H1 (cell line): ENCODE data around the gene POU4F1. TPM values are rescaled to one million over a fixed set of nuclear protein-coding genes. Genes with fewer than 3 reads are reported as not detected.
A peak's percentile ranks its signal among the peaks of the same experiment; 100 is the strongest.

Experiments used
- CHD1 ChIP-seq: IDR thresholded peaks from 2 replicates; pipeline ENCODE4 v1.6.1; 2012; ENCODE audit warnings: low read depth, low read length, improper control_type of control experiment
- CHD7 ChIP-seq: fragments of 300-600 bp; sonication (generic); IDR thresholded peaks from 2 replicates; pipeline ENCODE4 v1.7.1; 2012; ENCODE audit warnings: low read length, moderate library complexity, mild to moderate bottlenecking, inconsistent platforms; ENCODE audit not compliant: insufficient replicate concordance
- EP300 ChIP-seq, 2 experiments: IDR thresholded peaks; 1 replicate in 1 of 2; 2 replicates in 1 of 2; pipeline ENCODE4 v1.6.1; 2011 to 2012; ENCODE audit warnings: low read depth in 2 of 2, low read length in 2 of 2, mild to moderate bottlenecking in 2 of 2, borderline replicate concordance in 1 of 2, inconsistent platforms in 1 of 2, moderate library complexity in 1 of 2
- MAX ChIP-seq: IDR thresholded peaks from 2 replicates; pipeline ENCODE4 v1.6.1; 2012; ENCODE audit warnings: inconsistent platforms
- RXRA ChIP-seq: IDR thresholded peaks from 2 replicates; pipeline ENCODE4 v1.6.1; 2011; ENCODE audit warnings: low read depth, mild to moderate bottlenecking, low read length, moderate library complexity; ENCODE audit not compliant: insufficient read depth
- SP4 ChIP-seq: IDR thresholded peaks from 2 replicates; pipeline ENCODE4 v1.6.1; 2012; ENCODE audit warnings: low read length, inconsistent platforms
- YY1 ChIP-seq: IDR thresholded peaks from 2 replicates; pipeline ENCODE4 v1.6.1; 2011; ENCODE audit warnings: low read depth, mild to moderate bottlenecking, low read length
- polyA plus RNA-seq, 7 experiments: library from polyadenylated mRNA; depleted of rRNA in 3 of 7; stranded (reverse) in 5 of 7; unstranded in 2 of 7; fragments of >200 nt in 5 of 7; fragments of 200-250 nt in 2 of 7; gene quantifications; 1 replicate in 5 of 7; 2 replicates in 1 of 7; 4 replicates in 1 of 7; pipeline versions ENCODE4 v1.2.1 to v1.2.3, GENCODE V29; 2011 to 2013; ENCODE audit warnings: missing spikeins in 2 of 7, mixed read lengths in 2 of 7
- total RNA-seq: library from RNA; stranded (reverse); fragmentation: NEBNext Ultra II Directional; extraction: Animal tissue kit (Norgen Biotek cat#: 25700); gene quantifications from 2 replicates; pipeline ENCODE4 v1.2.1, GENCODE V29; 2021

Gene POU4F1
- total and polyA plus RNA-seq, 2 of the 8 experiments (the other 6 are each of a cell fraction or from before 2014, with no cell fraction given), result 0.09 to 0.32 TPM

DNA sequence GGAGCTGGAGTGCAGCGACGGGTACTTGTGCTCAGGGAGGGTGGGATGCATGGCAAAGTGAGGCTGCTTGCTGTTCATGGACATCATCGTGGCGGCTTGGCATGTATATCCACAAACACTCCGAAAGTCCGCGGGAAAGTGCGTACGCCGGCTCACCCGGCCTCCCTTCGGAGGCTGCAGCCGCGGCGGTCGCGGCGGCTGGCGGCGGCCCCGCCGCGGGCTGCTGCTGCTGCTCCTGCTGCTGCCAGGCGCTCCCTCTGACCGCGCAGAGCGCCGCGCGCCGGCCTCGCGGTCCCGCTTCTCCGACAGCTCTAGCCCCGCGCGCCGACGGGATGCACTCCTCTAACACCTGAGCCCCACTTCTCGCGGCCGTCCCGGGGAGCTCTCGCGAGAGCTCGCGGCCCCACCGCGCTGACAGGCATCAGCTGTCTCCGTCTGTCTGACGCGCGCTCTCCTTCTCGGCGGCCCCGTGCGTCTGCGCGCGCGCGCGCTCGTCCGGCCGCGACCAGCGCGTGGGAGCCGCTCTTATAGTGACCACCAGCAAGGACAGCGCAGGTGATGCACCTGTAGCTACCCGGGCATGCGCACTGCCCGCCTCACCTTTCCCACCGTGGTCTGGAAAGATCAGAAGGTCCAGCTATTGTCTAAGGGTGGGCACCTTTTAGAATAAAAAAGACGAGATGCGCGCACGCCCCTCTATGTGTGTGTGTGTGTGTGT lies at the start of gene POU4F1 (continued):
- TF ChIP-seq CHD7 (no peak), RXRA (no peak), SP4 (no peak), YY1 (no peak), EP300 (IDR thresholded peaks at IDR 0.05; ENCODE audit: borderline replicate concordance in 1 of 2, low read depth in 2 of 2, low read length in 2 of 2) (no peak), MAX (peak; percentile 93), CHD1 (no peak)
